Tongue (tissue), 3 donors: Measurements from ENCODE around the gene ATP7A. TPM values are rescaled to one million over a fixed set of nuclear protein-coding genes. Genes with fewer than 3 reads are reported as not detected.
"Not testable (repeated sequence)": the region's sequence is repeated elsewhere in the genome, so short reads cannot be mapped to it uniquely, and the experiment has no call there.

ENCODE experiments used
- DNase-seq: peaks from one replicate; pipeline ENCODE4 v3.0.0-alpha.2; 2015
- small RNA-seq: library from RNA; depleted of rRNA; stranded (forward); fragments of <200 nt; gene quantifications from one replicate; pipeline ENCODE3, GENCODE V24; 2014; ENCODE audit warnings: low replicate concordance
- total RNA-seq: library from RNA; depleted of rRNA; stranded (reverse); fragments of >200 nt; gene quantifications from one replicate; pipeline ENCODE4 v1.2.3, GENCODE V29; 2014

ATP7A gene
- total RNA-seq, 1 donor from 2014 or later = 15.0 TPM

- no peak for DNase-seq
Observed at GRCh38 chrX:78037881-78038280, 127.4 kb downstream of the ATP7A start.

DNA sequence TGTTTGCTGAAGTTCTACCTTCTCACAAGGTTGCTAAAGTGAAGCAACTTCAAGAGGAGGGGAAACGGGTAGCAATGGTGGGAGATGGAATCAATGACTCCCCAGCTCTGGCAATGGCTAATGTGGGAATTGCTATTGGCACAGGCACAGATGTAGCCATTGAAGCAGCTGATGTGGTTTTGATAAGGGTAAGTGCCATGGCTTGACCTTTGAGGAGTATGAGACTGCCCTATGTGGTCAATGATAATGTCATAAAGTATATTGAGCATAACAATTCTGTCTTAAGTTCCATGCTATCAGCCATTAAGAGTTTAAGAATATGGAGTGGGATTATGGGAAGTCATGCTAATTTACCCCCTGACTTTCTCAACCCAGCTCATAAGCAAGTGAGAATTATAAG, 132.1 kb downstream of the ATP7A start:
- no peak for DNase-seq

GRCh38 chrX:78046362-78046761, 135.9 kb downstream of the ATP7A start:
- DNase-seq = no peak

DNA sequence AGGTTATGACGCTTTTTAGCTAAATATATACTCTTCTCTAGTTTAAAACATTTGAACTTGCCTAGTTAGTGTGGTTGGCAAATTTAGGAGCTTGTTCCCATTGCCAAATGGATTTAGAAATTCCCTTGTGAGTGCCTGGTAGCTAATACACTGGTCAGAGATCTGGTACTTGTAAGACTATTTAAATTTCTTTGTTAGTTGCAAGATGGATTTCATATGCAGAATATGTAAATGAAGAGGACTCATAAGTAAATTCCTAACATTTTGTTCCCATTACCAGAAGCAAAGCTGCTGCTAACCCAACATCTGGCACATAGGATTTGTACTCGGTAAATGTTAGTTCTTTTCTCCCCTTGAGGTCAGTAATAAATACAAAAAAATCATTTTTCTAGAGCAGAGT, 137.6 kb downstream of the ATP7A start:
- DNase-seq = no peak

DNA sequence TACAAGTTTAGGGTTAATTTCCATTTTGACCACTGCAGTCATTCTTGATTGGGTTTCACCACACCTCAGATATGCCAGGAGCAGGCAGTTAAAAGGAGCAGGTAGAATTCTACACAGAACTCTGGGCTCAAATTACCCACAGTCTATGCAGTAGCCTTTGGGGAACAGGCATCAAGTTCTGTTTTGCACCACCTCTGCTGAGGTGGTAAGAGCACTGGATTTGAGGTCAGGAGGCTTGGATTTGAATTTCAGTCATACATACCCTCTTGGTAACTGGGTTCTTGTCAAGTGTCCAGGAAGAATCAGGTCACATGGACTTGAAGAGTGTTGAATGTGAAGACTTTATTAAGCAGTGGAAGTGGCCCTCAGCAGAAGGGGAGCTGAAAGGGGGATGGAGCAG, 153.2 kb downstream of the ATP7A start:
- DNase-seq = no peak

- no peak for DNase-seq
Observed at GRCh38 chrX:78064152-78064551, 153.7 kb downstream of the ATP7A start.

GRCh38 chrX:78064698-78065601, 154.5 kb downstream of the ATP7A start:
- DNase-seq = not testable (repeated sequence)

- no peak for DNase-seq
Observed at GRCh38 chrX:78066110-78066509, 155.6 kb downstream of the ATP7A start.

GRCh38 chrX:78071331-78071730, 160.8 kb downstream of the ATP7A start:
- no peak for DNase-seq

- not testable (repeated sequence) for DNase-seq
Observed at GRCh38 chrX:78073147-78074077, 162.9 kb downstream of the ATP7A start.

- DNase-seq = no peak
Observed at GRCh38 chrX:78074088-78074487, 163.6 kb downstream of the ATP7A start.

- no peak for DNase-seq
Observed at GRCh38 chrX:78075787-78076389, 165.4 kb downstream of the ATP7A start.

DNA sequence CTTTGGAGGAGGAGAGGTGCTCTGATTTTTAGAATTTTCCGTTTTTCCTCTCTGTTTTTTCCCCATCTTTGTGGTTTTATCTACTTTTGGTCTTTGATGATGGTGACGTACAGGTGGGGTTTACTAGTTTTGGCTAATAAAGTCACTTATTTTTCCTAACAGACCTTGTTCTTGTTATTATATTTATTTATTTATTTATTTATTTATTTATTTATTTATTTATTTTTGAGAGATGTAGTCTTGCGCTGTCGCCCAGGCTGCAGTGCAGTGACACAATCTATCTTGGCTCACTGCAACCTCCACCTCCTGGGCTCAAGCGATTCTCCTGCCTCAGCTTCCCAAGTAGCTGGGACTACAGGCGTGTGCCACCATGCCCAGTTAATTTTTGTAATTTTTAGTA, 170.9 kb downstream of the ATP7A start:
- not testable (repeated sequence) for DNase-seq

GRCh38 chrX:78092296-78092695, 181.8 kb downstream of the ATP7A start:
- no peak for DNase-seq

DNA sequence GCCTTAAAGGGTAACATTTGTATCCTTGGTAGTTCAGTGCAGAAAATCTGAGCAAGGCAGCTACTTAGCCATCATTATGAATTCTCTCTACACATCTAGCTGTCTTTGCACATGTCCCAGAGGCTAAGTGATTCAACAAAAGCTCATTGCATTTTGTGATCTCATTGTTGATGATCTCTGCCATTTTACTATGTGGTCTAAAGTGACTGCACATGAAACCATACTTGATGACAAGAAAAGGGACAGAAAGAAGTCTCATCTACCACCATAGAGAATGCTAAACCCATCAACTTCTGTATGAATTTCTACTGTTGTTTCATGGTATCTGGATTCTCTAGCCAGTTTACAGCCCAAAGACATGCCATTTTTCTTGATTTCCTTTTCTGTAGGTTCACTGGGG, 187.6 kb downstream of the ATP7A start:
- no peak for DNase-seq

Small RNA genes lying within 50 kb of the gene (small RNA-seq; reads per million reads assigned to genes)
- not detected for gene RN7SL460P

Other genes with a start within 250 kb of the ATP7A start
- 200 TPM for gene ATRX, start 124.5 kb upstream of the ATP7A start, total RNA-seq
- gene MAGT1, start 15.3 kb upstream of the ATP7A start, total RNA-seq = 60.4 TPM
- gene COX7B, start 11.2 kb upstream of the ATP7A start, total RNA-seq = 495 TPM
- not detected for gene PGAM4, start 58.9 kb downstream of the ATP7A start, total RNA-seq
- gene PGK1, start 193.6 kb downstream of the ATP7A start, total RNA-seq = 275 TPM
- gene TAF9B, start 229.0 kb downstream of the ATP7A start, total RNA-seq = 28.0 TPM